Effector CD8-positive, alpha-beta T cell (primary cell): ENCODE measurements around the gene NACC1.
"Not testable (repeated sequence)": the region's sequence is repeated elsewhere in the genome, so short reads cannot be mapped to it uniquely, and the experiment has no call there.

Source experiments
- DNase-seq: peaks from one replicate; lab custom pipeline; 2025; lab: John Stamatoyannopoulos, UW

Gene NACC1

DNA sequence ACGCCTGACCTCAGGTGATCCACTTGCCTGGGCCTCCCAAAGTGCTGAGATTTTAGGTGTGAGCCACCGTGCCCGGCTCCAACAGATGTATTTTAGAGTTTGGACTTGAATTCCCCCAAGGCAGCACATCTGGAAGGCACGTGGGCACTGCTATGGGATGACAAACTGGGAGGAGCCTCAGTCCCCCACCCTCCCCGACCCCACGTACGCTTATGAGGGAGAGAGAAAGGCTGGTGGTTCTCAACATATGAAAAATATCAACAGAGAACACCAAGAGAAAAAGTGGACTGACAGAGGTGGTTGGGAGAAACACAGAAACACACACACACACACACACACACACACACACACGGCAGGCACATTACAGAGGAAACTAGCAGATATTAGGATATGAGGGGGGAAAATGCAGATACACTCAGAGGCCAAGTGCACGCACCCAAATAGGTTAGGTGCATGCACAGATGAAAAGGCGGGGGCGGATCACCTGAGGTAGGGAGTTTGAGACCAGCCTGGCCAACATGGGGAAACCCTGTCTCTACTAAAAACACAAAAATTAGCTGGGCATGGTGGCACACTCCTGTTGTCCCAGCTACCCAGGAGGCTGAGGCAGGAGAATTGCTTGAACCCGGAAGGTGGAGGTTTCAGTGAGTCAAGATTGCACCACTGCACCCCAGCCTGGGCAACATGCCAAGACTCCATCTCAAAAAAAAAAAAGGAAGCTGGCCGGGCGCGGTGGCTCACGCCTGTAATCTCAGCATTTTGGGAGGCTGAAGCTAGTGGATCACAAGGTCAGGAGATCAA, 28.9 kb downstream of the NACC1 start:
- DNase-seq = no peak

DNA sequence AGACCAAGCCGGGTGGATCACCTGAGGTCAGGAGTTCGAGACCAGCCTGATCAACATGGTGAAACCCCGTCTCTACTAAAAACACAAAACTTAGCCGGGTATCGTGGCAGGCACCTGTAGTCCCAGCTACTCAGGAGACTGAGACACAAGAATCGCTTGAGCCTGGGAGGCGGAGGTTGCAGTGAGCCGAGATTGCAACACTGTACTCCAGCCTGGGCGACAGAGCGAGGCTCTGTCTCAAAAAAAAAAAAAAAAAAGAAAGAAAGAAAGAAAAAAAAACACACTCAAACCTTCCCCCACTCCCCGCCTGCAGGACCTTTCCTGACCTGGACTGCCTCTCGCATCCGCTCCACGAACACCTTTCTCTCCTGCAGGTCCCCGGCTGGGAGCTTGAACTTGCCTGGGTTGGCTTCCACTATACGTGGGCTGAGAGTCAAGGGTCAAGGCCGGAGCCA, 31.1 kb downstream of the NACC1 start:
- not testable (repeated sequence) for DNase-seq

DNA sequence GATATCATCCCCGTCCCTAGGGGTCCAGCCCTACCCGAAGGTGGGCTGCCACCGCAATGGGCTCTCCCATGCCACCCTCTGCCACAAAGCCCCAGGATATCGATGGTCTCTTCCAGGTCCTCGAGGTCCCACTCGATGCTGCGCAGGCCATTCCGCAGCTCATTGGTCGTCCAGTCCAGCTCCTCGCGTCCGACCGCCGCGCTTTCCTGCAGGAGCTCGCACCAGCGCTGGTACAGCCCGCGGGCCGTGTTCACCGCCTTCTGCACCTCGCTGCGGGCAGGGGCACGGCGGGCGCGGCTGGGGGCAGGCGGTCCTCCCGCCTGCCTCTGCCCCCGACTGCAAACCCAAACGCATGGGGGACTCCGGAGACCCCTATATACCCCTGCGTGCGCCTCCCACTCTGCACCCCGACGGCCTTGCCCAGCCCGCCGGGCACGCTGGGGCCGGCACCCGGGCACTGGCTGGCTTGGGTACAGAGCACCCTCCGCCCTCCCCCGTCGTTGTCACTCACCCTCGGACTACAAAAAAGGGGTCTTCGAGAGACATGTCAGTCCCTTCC, 31.6 kb downstream of the NACC1 start:
- no peak for DNase-seq

DNA sequence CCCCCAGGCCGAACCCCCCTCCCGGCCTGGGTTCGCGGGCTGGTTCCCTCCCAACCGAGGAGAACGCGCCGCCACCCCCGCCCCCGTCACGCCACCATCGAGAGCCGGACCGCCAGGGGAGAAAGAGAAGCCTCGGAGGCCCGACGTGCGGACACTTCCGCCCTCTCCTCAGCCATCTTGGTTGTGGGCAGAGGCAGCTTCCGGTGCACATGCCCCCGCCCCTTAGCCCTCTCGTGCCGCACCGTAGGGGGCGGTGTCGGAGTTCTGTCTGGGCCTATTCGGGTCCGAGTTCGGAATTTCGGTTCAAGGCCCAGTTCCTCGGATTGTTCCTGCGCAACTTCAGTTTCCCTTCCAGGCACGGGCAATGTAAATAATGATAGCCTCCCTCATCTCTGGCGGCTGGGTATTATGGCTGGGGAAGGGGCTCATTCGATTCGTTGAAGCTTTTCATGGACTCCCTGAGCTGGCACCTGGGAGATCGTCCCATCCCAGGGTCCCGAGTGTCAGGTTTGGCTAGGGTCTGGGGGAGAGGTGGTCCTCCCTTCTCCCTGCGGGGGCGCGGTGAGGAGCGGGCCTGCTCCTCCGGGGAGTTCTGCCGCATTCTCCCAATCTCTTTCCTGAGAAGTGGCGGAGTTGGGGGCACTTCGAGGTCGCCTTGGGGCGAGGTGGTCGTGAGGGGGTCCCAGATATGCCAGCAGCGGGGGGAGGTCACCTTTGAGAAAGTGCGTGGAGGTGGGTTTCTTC, 32.3 kb downstream of the NACC1 start, which contains the start of the genes IER2 and STX10:
Gene IER2 (plus strand): TSS at position 225 of the 744 bp plus-strand sequence. CDS start 2,776 bp downstream, outside the sequence.
Gene STX10 (minus strand): TSS at position 189 of the 744 bp plus-strand sequence. CDS start 202 bp downstream, outside the sequence.
- DNase-seq = peak; percentile 86

DNA sequence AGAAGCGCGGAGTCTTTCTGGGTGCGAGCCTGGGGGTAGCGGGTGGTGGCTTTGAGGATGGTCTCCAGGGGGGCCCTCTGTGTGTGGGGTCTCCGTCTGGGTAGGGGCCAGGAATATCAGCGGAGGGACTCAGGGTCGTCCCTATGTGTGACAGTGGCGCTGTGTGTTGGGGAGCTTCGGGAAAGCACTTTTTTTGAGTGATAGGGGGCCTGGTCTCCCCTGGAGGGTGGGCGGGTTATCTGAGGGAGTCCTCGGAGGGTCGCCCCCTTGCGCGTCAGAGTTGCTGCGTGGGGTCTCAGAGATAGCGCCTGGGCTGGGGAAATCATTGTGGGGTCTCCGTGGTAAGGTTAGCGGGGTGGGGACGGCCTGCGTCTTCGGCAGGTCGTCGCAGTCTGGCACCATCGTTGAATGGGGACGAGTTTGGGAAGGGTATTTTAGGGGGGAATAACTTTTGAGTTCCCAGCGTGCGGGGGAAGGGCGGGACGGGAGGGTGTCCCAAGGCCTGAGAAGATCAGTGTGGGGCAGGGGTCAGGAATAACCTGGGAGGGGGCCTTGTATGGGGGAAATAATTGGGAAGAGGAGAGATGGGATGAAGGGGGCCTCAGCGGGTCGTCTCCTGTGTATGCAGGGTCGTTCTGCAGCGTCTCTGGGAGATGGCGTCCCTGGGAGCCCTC, 33.0 kb downstream of the NACC1 start:
- DNase-seq = peak; percentile 34

DNA sequence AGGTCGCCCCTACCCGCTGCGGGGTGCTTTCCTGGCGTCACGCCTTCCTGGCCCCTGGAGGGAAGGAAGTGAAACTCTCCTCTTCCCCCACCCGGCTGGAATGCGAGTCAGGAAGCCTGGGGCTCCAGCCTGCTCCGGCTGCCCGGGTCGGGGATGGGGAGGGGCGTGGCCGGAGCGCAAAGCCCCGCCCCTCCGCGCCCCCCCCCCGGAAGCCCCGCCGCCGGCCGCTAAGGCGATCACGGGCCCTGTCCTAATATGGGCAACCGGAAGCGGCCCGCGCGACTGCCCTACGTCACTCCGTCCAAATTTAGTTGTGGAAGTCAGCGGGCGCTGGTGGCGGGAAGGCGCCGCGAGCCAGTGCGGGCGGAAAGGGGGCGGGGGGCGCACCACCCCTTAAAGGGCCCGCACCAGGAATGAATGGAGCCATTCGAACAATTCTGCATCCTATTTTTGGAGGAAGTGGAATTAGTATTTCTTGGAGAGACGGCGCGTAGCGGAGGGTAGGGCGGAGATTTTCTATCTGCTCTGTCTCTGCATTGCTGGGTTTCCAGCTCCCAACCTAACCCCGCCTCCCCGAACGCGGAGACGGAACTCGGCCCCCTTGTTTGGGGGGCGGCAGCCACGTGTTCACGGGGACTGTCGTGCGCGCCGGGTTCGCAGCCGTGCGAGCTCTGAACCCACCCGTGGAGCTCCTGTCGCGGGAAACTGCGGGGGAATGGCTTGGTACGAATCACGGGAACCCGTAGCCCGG, 33.7 kb downstream of the NACC1 start:
- DNase-seq = peak; percentile 92

GRCh38 chr19:13152356-13152973, 34.4 kb downstream of the NACC1 start:
- no peak for DNase-seq

DNA sequence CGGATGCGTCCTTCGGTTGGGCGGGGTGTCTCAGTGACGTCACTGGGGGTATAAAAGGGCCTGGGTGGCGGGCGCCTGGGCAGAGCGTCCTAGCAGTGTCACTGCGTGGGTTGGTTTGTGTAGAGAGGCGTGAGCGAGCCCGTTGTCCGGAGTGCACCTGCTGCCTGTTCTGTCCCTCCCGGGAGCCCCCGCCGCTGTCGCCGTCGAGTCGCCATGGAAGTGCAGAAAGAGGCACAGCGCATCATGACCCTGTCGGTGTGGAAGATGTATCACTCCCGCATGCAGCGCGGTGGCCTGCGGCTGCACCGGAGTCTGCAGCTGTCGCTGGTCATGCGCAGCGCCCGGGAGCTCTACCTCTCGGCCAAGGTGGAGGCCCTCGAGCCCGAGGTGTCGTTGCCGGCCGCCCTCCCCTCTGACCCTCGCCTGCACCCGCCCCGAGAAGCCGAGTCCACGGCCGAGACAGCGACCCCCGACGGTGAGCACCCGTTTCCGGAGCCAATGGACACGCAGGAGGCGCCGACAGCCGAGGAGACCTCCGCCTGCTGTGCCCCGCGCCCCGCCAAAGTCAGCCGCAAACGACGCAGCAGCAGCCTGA, 35.0 kb downstream of the NACC1 start:
- DNase-seq = peak; percentile 96

- peak; percentile 28 for DNase-seq
Measured at GRCh38 chr19:13153569-13154240, 35.6 kb downstream of the NACC1 start.

GRCh38 chr19:13154241-13154778, 36.2 kb downstream of the NACC1 start:
- DNase-seq = peak; percentile 47

DNA sequence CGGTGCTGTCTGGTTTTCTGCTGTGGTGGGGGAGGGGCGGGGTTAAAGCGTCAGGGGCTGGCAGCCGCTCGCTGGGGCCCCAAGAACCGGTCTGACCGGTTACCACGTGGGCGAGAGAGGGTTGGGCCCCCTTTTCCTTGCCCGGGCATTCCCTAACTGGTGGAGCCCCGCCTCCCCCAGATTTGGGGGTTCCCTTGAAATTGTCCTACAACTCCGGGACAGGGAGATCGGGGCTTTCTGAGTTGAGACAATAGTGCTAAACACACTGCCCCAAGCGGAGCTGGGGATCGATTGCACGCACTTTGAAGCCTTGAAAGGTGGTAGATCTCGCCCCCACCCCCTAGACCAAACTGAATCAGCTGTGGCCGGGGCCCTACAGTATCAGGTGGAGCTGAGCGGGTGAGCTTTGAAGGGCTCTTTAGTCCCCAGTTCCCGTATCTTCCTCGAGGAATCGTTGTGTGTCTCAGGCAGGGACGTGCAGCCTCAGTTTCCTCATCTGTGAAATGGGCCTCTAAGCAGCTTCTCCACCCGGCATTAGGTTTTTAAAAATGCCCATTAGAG, 36.9 kb downstream of the NACC1 start:
- peak; percentile 76 for DNase-seq

GRCh38 chr19:13155472-13156359, 37.7 kb downstream of the NACC1 start:
- DNase-seq = peak; percentile 63

DNA sequence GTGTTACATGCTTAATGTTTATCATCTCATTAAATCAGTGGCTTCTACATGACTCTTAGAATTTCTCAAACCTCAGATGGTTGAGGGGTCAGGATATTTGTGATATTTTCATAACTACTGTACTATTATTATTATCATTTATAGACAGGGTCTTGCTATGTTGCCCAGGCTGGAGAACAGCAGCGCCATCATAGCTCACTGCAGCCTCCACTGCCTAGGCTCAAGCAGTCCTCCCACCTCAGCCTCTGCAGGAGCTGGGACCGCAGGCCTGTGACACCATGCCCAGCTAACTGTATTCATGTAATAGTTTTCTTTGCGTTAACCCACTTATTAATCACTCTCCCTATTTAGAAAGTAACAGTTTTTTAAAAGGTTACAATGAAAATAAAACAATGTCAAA, 41.6 kb downstream of the NACC1 start:
- DNase-seq = no peak

DNA sequence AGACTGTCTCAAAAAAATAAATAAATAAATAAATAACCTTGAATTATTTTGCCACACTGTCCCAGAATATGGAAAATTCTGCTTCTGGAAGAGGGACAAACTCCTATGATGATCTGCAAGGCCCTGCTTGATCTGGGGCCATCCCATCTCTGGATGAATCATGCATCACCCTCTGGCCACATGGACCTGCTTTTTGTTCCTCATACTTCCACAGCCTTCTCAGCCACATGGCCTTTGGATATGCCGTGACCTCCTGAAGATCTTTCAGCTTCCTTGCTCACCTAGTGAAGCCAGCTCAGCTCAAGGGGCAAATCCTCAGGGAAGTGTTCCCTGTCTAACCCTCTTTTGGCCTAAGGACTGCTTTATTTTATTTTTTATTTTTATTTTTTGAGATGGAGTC, 42.5 kb downstream of the NACC1 start:
- DNase-seq = no peak

DNA sequence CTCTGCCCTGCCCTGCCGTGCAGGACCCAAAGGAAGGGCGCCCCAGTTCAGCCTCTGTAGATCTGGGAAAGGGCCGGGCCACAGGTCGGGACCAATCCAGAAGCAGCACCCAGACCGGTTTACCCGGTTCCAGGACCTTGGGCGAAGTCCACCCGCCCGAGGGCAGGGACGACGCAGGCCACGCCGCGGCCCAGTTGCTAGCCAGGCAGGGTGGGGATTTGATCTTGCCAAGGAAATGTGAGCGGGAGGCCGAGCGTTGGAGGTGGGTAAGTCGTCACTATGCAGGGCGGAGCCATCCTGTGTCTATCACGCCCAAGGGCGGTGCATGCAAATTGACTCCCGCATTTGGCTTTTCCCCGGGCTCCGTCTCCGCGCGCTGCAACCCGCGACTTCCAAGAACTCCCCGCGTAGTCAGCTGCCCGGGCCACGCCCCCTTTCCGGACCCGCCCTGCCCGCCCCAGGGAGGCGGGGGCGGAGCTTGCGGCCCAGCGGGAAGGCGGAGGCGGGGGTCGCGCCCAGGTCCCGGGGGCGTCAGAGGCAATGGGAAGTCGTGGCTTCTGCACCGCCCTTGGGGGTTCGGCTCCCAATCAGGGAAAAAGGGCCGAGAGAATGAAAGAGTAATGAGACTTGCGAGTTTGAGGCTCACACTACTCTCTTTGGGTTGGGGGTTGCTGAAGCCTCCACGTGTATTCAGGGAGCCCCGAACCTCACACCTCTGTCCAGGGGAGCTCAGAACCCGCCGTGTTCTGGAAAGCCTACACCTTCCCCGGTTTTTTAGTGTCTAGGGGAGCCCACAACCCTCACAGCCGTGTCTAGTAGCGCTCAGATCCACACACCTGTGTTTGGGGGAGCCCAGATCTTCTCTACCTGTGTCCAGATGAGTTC, 44.9 kb downstream of the NACC1 start:
- DNase-seq = peak; percentile 80

DNA sequence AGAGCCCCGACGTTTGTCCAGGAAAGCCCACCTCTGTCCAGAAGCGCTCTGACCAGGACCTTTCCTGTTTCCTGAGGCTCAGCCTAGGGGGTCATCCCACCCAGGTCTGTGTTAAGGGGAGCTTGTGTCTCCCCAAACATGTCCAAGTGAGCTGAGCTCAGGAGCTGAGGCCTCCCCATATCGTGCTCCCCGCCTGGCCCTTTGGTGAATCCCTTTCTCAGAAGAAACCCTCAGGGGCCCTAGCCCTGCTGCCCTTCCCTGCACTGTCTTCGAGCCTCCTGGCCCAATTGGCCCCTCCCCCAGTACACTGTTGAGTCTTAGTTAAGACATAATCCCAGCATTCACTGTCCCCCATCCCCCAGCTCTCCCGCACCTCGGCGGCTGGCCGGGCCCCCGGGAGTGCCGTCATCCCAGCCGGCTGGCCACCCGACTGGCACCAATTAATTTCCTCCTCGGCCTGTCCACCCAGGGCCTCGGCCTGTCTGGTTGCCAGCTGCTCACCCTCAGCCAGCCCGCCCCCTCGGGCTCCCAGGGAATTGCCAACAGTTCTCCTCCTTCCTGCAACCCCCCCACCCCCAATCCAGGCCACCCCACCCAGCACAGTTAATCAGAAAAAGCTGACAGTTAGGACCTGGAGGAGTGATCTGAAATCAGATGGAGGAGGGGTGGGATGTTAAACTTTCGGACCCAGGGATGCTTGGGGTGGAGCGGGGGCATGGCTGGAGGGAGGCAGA, 45.7 kb downstream of the NACC1 start:
- DNase-seq = peak; percentile 11
